HCT116 (cell line): Measurements from ENCODE around the gene LAD1. TPM values are rescaled to one million over a fixed set of nuclear protein-coding genes. Genes with fewer than 3 reads are reported as not detected.
A peak's percentile ranks its signal among the peaks of the same experiment; 100 is the strongest.

Experiments used
- ATAC-seq: fragments of 200-7000 bp; cut with Tn5 transposase; 2 replicates; pipeline ENCODE4 v1.9.1; 2020; ENCODE audit warnings: mild to moderate bottlenecking, moderate library complexity
- BruUV-seq: library from RNA; stranded (reverse); fragments of 400-500 nt; replicated peaks from 2 replicates; lab custom pipeline; 2021; lab: Mats Ljungman, UMichigan
- CTCF ChIA-PET: fragments of 300-600 bp; sonication (Branson Sonifier 250); formaldehyde crosslinking; loops from one replicate; lab custom pipeline; 2021; ENCODE audit warnings: antibody characterized with exemption; lab: Charles Lee
- POLR2A ChIA-PET: fragments of 300-600, 350-600 bp; sonication (Branson Sonifier 250); formaldehyde crosslinking; loops from one replicate; lab custom pipeline; 2021; ENCODE audit warnings: antibody characterized with exemption; lab: Charles Lee
- RAD21 ChIA-PET, 2 experiments: fragments of 300-600 bp; sonication (Branson Sonifier 250); formaldehyde crosslinking; loops; one replicate each; lab custom pipeline; 2023; ENCODE audit warnings: low total read pairs in 2 of 2; ENCODE audit not compliant: uncharacterized antibody in 2 of 2, unreplicated experiment in 2 of 2, low non-redundant PET in 1 of 2; lab: Charles Lee
- DNase-seq: peaks from one replicate; pipeline ENCODE4 v3.0.0-alpha.2; 2010; ENCODE audit warnings: low read depth, low spot score
- H2AFZ ChIP-seq: fragments of 200-600 bp; shearing (Covaris generic), sonication (generic); 2 replicates; pipeline ENCODE4 v1.6.1; 2017; ENCODE audit warnings: low read depth, mixed run types, mixed read lengths, antibody characterized with exemption, low read length; ENCODE audit not compliant: poor library complexity, severe bottlenecking
- H3K27ac ChIP-seq: 2 replicates; pipeline ENCODE4 v1.5.1; 2012; ENCODE audit warnings: low read depth, low read length
- H3K27me3 ChIP-seq: fragments of 200-600 bp; sonication (generic); 2 replicates; pipeline ENCODE4 v1.6.1; 2016; ENCODE audit warnings: mixed run types, low read length, mixed read lengths; ENCODE audit not compliant: insufficient read depth
- H3K36me3 ChIP-seq, 2 experiments: fragments of 200-500 bp in 1 of 2; fragments of 200-600 bp in 1 of 2; sonication (Bioruptor generic) in 1 of 2; sonication (generic) in 1 of 2; 2 replicates each; pipeline versions ENCODE4 v1.5.1 to v1.6.1; 2014 to 2016; ENCODE audit warnings: low read length in 2 of 2, inconsistent platforms in 1 of 2, mixed read lengths in 1 of 2, mixed run types in 1 of 2; ENCODE audit not compliant: insufficient read depth in 2 of 2, control insufficient read depth in 1 of 2
- H3K4me1 ChIP-seq, 2 experiments: fragments of 200-600 bp in 1 of 2; sonication (generic) in 1 of 2; 2 replicates each; pipeline versions ENCODE4 v1.5.1 to v1.6.1; 2012 to 2017; ENCODE audit warnings: low read length in 2 of 2, inconsistent platforms in 1 of 2, mild to moderate bottlenecking in 1 of 2, mixed read lengths in 1 of 2, mixed run types in 1 of 2, moderate library complexity in 1 of 2; ENCODE audit not compliant: insufficient read depth in 2 of 2, control insufficient read depth in 1 of 2
- H3K4me2 ChIP-seq: fragments of 200-600 bp; sonication (generic); 2 replicates; pipeline ENCODE4 v1.6.1; 2017; ENCODE audit warnings: mixed run types, low read length, mixed read lengths
- H3K4me3 ChIP-seq, 2 experiments: fragments of 200-600 bp in 1 of 2; sonication (generic) in 1 of 2; replicated peaks in 1 of 2; 2 replicates each; pipeline ENCODE4 v1.5.1; 2011 to 2016; ENCODE audit warnings: low read length in 2 of 2, control low read depth in 1 of 2, low read depth in 1 of 2, mild to moderate bottlenecking in 1 of 2, mixed read lengths in 1 of 2, mixed run types in 1 of 2
- H3K79me2 ChIP-seq: fragments of 200-600 bp; sonication (generic); 2 replicates; pipeline ENCODE4 v1.6.1; 2017; ENCODE audit warnings: mild to moderate bottlenecking, mixed run types, low read length, moderate library complexity, mixed read lengths; ENCODE audit not compliant: insufficient read depth
- H3K9ac ChIP-seq: fragments of 200-600 bp; sonication (generic); 2 replicates; pipeline ENCODE4 v1.6.1; 2016; ENCODE audit warnings: low read length, mixed read lengths
- H3K9me2 ChIP-seq: fragments of 200-600 bp; sonication (generic), shearing (Covaris generic); 2 replicates; pipeline ENCODE4 v1.6.1; 2017; ENCODE audit warnings: mixed run types, mild to moderate bottlenecking, moderate library complexity; ENCODE audit not compliant: insufficient read depth
- H3K9me3 ChIP-seq, 2 experiments: fragments of 200-500 bp in 1 of 2; fragments of 200-600 bp in 1 of 2; sonication (Bioruptor generic) in 1 of 2; sonication (generic) in 1 of 2; 2 replicates each; pipeline ENCODE4 v1.6.1; 2014 to 2017; ENCODE audit warnings: low read length in 2 of 2, mixed read lengths in 2 of 2, inconsistent platforms in 1 of 2, low read depth in 1 of 2, mild to moderate bottlenecking in 1 of 2, mixed run types in 1 of 2, moderate library complexity in 1 of 2; ENCODE audit not compliant: control insufficient read depth in 1 of 2, insufficient read depth in 1 of 2
- H4K20me1 ChIP-seq: fragments of 200-600 bp; sonication (generic), shearing (Covaris generic); 2 replicates; pipeline ENCODE4 v1.6.1; 2017; ENCODE audit warnings: mixed run types, mild to moderate bottlenecking, moderate library complexity; ENCODE audit not compliant: insufficient read depth
- ATF3 ChIP-seq: IDR thresholded peaks from 2 replicates; pipeline ENCODE4 v1.6.1; 2012
- EGR1 ChIP-seq: IDR thresholded peaks from 2 replicates; pipeline ENCODE4 v1.6.1; 2012; ENCODE audit warnings: low read depth
- EZH2 ChIP-seq: fragments of 200-600 bp; sonication (generic); IDR thresholded peaks from 2 replicates; pipeline ENCODE4 v1.6.1; 2017; ENCODE audit warnings: antibody characterized with exemption, mixed run types
- EZH2phosphoT487 ChIP-seq: fragments of 200-600 bp; IDR thresholded peaks from 2 replicates; pipeline ENCODE4 v1.6.1; 2018; ENCODE audit warnings: antibody characterized with exemption, borderline replicate concordance
- FOSL1 ChIP-seq: IDR thresholded peaks from 2 replicates; pipeline ENCODE4 v1.6.1; 2012; ENCODE audit warnings: low read depth
- MAX ChIP-seq: IDR thresholded peaks from 2 replicates; pipeline ENCODE4 v1.6.1; 2012
- POLR2A ChIP-seq: IDR thresholded peaks from 2 replicates; pipeline ENCODE4 v1.7.0; 2011; ENCODE audit warnings: borderline replicate concordance; ENCODE audit not compliant: insufficient read depth, insufficient read length; ENCODE audit errors: extremely low read depth
- POLR2AphosphoS5 ChIP-seq: IDR thresholded peaks from 2 replicates; pipeline ENCODE4 v1.6.1; 2011; ENCODE audit warnings: mild to moderate bottlenecking, low read depth, low read length, moderate library complexity
- SIN3A ChIP-seq: IDR thresholded peaks from 2 replicates; pipeline ENCODE4 v1.6.1; 2012; ENCODE audit warnings: low read depth
- SP1 ChIP-seq: IDR thresholded peaks from 2 replicates; pipeline ENCODE4 v1.6.1; 2012; ENCODE audit warnings: low read depth
- SRF ChIP-seq: IDR thresholded peaks from 2 replicates; pipeline ENCODE4 v1.6.1; 2012; ENCODE audit warnings: low read depth
- YY1 ChIP-seq: IDR thresholded peaks from 2 replicates; pipeline ENCODE4 v1.6.1; 2011; ENCODE audit warnings: low read length, low read depth, moderate library complexity, mild to moderate bottlenecking; ENCODE audit not compliant: insufficient replicate concordance; ENCODE audit errors: extremely low read depth
- ZFX ChIP-seq: fragments of 450-650 bp; IDR thresholded peaks from 2 replicates; pipeline ENCODE4 v1.6.1; 2017
- ZNF274 ChIP-seq: fragments of 200-500 bp; sonication (Bioruptor generic); IDR thresholded peaks from 2 replicates; pipeline ENCODE4 v1.6.1; 2014; ENCODE audit warnings: mild to moderate bottlenecking, low read depth, low read length, inconsistent platforms
- intact Hi-C: fragments of 100-400 bp; cut with micrococcal nuclease; formaldehyde crosslinking; loops from 2 replicates; pipeline ENCODE4 v1.10.0; 2022
- total RNA-seq: library from RNA; stranded (reverse); gene quantifications from one replicate; pipeline ENCODE4 v1.2.1, GENCODE V29; 2021; ENCODE audit not compliant: unreplicated experiment
- TF ChIP-seq, protein P1 (sequence below), 3 experiments: fragments of 200-600 bp in 1 of 3; sonication (generic) in 1 of 3; IDR thresholded peaks in 2 of 3; conservative IDR thresholded peaks in 1 of 3; 2 replicates each; pipeline ENCODE4 v1.5.1; 2012 to 2017; ENCODE audit warnings: low read depth in 2 of 3, low read length in 2 of 3, antibody characterized with exemption in 1 of 3, borderline replicate concordance in 1 of 3, control low read depth in 1 of 3, mild to moderate bottlenecking in 1 of 3, mixed read lengths in 1 of 3, mixed run types in 1 of 3, moderate library complexity in 1 of 3; ENCODE audit not compliant: insufficient read depth in 1 of 3
- TF ChIP-seq, protein P2 (sequence below): IDR thresholded peaks from 2 replicates; pipeline ENCODE4 v1.6.1; 2011; ENCODE audit warnings: mild to moderate bottlenecking, low read length, moderate library complexity; ENCODE audit not compliant: insufficient replicate concordance; ENCODE audit errors: extremely low read depth

LAD1 gene
- total RNA-seq, 1 experiment from 2014 or later, result 56.1 TPM

DNA sequence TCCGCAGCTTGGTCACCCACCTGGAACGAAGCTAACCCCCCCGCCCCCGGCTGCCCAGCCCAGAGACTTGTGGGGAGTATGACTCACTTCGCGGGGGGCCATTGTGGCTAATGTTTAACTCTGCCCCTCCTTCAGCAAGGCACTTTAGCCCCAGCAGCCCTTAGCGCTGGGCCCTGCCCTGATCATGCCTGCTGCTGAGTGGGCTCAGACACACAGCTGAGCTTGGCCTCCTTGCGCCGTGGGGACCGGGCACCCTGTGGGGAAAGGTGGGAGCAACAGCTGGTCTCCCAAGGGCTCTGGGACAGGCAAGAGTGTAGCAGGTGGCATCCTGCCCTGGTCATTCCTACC is 6.3 kb upstream of the LAD1 start (continued):
- TF ChIP-seq EZH2, result no peak

GRCh38 chr1:201404722-201405483 is 5.8 kb upstream of the LAD1 start:
- intact Hi-C loops, result no loop called here
- POLR2A ChIA-PET, result interaction anchor here (1.4 kb wide), 1 partner anchor 8 kb away, joined by 6 read pairs; no protein-coding TSS in a partner anchor
- Histone ChIP-seq H3K27ac (no peak overlapping the region), H3K36me3 (peaks cover 0 to 9% of the 10 kb centered on the region in 2 experiments; a peak in 1 of 4 replicates), H4K20me1 (no peaks in the 10 kb centered on the region), H2AFZ (no peak overlapping the region), H3K4me2 (peak overlapping the region; percentile 65), H3K9ac (no peak overlapping the region), H3K79me2 (no peaks in the 10 kb centered on the region), H3K9me2 (no peaks in the 10 kb centered on the region), H3K9me3 (no peaks in the 10 kb centered on the region), H3K4me3 (no peak overlapping the region), H3K27me3 (no peaks in the 10 kb centered on the region), H3K4me1 (peaks cover 12 to 49% of the 10 kb centered on the region in 2 experiments)
- no TSS peak for BruUV-seq
- CTCF ChIA-PET, result interaction anchor here (1.4 to 2.3 kb wide), 3 partner anchors 19 to 31 kb away, joined by 7 to 8 read pairs (median 8); partner anchors contain the start of gene TNNT2
- RAD21 ChIA-PET, result no interaction called here
- DNase-seq, result no peak
- ATAC-seq, result no peak
- TF ChIP-seq POLR2AphosphoS5, result no peak
- TF ChIP-seq SRF, result no peak
- no peak for TF ChIP-seq ATF3
- TF ChIP-seq, protein P1, sequence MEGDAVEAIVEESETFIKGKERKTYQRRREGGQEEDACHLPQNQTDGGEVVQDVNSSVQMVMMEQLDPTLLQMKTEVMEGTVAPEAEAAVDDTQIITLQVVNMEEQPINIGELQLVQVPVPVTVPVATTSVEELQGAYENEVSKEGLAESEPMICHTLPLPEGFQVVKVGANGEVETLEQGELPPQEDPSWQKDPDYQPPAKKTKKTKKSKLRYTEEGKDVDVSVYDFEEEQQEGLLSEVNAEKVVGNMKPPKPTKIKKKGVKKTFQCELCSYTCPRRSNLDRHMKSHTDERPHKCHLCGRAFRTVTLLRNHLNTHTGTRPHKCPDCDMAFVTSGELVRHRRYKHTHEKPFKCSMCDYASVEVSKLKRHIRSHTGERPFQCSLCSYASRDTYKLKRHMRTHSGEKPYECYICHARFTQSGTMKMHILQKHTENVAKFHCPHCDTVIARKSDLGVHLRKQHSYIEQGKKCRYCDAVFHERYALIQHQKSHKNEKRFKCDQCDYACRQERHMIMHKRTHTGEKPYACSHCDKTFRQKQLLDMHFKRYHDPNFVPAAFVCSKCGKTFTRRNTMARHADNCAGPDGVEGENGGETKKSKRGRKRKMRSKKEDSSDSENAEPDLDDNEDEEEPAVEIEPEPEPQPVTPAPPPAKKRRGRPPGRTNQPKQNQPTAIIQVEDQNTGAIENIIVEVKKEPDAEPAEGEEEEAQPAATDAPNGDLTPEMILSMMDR (IDR thresholded peaks at IDR 0.05 in 2 of 3, conservative IDR thresholded peaks at IDR 0.05 in 1 of 3; ENCODE audit: borderline replicate concordance in 1 of 3, insufficient read depth in 1 of 3, low read depth in 2 of 3, low read length in 2 of 3), result no peak
- no peak for TF ChIP-seq YY1
- TF ChIP-seq MAX, result no peak
- no peak for TF ChIP-seq SP1
- no peak for TF ChIP-seq SIN3A
- TF ChIP-seq, protein P2, sequence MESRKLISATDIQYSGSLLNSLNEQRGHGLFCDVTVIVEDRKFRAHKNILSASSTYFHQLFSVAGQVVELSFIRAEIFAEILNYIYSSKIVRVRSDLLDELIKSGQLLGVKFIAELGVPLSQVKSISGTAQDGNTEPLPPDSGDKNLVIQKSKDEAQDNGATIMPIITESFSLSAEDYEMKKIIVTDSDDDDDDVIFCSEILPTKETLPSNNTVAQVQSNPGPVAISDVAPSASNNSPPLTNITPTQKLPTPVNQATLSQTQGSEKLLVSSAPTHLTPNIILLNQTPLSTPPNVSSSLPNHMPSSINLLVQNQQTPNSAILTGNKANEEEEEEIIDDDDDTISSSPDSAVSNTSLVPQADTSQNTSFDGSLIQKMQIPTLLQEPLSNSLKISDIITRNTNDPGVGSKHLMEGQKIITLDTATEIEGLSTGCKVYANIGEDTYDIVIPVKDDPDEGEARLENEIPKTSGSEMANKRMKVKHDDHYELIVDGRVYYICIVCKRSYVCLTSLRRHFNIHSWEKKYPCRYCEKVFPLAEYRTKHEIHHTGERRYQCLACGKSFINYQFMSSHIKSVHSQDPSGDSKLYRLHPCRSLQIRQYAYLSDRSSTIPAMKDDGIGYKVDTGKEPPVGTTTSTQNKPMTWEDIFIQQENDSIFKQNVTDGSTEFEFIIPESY, result no peak
- no peak for TF ChIP-seq FOSL1
- TF ChIP-seq POLR2A, result no peak
- no peak for TF ChIP-seq ZFX
- TF ChIP-seq EZH2phosphoT487, result no peak
- TF ChIP-seq EZH2, result no peak
- no peak for TF ChIP-seq EGR1
- TF ChIP-seq ZNF274, result no peak
